GM21723 (cell line): ENCODE data around the gene SAXO1.
"Not testable (repeated sequence)": the region's sequence is repeated elsewhere in the genome, so short reads cannot be mapped to it uniquely, and the experiment has no call there.

Source experiments
- ATAC-seq: cut with Tn5 transposase; IDR thresholded peaks from one replicate; pipeline ENCODE4 v1.9.1; 2021; ENCODE audit warnings: mild to moderate bottlenecking, moderate library complexity; ENCODE audit not compliant: unreplicated experiment

Gene SAXO1

DNA sequence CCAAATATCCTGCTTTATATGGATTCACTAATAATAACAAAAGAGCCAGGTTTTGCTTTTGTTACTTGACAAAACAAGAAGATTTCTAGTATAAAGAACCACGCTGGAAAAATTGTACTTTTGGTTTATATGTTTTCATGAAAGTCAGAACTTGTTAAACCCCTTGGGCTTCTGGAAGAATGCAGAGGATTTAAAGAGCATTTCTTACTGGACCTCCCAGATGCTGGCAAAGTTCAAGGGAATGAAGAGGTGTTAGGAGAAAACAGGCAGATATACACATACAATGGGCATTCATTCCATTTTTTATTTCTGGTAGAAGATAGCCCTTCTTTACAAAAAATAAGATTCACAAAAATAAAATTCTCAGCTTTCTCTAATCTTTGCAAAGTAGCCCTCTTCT, 61.1 kb downstream of the SAXO1 start:
- ATAC-seq = no peak

DNA sequence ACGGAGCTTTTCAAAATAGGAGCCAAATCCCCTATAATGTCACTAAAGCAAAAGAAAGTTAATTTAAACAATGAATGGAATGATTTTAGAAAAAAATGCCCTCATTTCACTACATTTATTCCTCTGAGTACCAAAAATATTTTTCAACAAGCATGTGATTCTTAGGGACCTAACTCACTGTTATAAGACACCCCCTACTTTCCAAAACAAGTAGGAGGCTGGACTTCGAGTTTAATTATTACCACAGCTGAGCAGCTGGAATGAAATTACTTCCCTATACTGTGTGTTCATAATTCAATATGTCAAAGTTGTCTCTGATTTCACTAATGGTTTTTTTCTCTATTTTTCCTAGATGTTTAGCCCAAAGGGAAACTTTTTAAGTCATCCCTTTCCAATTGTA, 61.6 kb downstream of the SAXO1 start:
- ATAC-seq = no peak

DNA sequence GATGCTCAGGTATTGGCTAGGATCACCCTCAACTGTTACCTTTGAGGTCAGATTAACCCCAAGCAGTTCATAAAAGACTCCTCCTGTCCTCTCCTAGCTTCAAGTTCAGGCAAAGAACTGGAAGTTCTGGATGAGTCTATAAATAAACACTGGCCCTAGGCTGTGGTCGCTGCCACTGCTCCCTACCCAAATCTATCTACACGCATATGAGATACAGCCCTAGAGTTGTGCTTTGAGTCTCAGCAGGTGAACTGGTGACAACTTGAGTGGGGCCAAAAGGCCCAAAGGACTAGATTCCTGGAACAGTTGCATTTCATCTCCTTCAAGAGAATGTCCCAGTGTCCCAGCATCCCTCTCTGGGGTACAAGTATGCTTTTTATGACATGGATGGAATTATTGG, 62.6 kb downstream of the SAXO1 start:
- ATAC-seq = no peak

DNA sequence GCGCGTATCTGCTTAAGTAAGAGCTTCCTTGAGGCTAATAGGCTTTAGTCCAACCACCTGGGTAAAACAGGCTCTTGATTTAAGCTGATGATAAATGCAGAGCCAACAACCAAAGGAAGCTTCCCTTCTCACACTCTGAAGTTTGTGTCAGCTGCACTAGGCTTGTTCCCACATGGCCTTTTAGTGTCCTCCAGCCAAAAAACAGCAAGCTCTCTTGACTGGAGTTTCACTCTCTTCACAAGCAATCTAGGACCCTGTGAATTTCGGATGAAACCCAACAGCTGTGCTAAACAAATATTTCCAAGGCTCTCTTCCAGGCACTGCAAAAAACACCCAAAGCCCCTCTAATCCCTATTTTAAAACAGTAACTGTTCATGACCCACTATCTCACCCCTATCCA, 63.9 kb downstream of the SAXO1 start:
- ATAC-seq = no peak

DNA sequence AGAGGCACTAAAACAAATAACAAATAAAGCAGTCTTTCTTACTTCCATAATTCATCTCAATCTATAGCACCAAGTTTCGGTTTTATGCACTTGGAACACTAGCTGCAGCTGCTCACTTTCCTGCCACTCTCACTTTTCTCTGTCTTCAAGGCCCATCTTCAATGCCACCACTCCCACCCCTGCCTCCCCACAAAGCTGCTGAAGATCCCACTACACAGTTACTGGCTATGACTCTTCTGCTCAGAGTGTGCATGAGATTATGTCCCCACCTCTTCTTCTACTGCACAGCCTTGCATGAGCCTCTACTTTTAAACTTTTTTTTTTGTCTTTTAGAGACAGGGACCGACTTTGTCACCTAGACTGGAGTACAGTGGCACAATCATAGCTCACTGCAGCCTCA, 77.4 kb downstream of the SAXO1 start:
- ATAC-seq = no peak

DNA sequence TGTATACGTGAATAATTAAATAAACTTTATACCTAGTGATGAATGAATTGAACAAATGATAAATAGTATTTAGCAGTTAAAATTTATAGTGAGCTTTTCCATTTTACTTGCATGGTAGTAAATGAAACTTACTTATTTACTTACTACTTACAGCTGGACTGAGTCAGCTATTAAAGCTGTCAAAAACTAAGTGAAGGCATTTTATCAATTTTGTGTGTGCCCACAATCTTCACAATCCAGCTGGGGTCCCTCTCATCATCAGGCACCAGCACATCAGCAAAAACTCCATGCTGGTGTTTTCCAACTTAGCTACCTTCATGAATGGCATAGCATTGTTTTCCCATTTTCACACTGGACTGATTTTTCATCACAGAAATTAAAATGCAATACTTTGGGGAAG, 81.1 kb downstream of the SAXO1 start:
- no peak for ATAC-seq

DNA sequence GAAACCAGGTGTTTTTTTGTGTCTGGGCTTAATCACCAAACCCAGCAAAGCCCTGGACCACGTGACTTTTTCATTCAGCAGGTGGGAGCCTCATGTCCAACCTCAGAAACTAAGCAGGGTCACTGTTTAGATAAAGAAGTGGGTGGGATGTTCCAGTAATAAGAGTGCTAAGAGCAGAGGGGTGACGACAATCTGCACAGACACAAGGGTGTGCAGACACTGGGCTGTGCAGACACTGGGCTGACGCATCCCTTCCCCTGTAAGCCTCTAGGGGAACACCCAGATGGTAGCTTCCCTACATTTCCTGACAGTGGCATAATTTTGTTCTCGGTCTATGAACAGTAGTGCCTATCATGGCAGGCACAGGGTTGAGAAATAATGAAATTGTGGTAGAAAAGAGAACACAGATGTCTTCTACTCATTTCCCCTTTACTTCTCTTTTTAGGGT, 85.1 kb downstream of the SAXO1 start:
- ATAC-seq = no peak

DNA sequence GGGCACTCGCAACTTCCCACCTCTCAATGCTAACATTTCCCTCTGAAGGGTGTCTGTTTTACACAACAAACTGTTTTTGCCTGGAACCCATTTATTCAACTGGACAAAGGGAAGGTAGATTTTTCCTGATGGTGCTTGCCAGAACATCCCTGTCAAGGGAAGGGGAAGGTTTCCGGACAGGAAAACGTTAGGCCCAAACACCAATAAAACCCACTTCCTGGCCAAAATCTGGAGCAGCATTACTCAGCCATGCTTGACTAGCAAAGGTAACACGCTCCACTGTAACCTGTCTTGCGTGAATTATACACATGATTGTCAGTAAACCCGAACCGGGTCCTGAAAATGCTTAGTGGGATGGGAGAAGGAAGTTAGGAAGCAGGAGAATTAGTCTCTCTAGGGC, 90.2 kb downstream of the SAXO1 start:
- ATAC-seq = no peak

DNA sequence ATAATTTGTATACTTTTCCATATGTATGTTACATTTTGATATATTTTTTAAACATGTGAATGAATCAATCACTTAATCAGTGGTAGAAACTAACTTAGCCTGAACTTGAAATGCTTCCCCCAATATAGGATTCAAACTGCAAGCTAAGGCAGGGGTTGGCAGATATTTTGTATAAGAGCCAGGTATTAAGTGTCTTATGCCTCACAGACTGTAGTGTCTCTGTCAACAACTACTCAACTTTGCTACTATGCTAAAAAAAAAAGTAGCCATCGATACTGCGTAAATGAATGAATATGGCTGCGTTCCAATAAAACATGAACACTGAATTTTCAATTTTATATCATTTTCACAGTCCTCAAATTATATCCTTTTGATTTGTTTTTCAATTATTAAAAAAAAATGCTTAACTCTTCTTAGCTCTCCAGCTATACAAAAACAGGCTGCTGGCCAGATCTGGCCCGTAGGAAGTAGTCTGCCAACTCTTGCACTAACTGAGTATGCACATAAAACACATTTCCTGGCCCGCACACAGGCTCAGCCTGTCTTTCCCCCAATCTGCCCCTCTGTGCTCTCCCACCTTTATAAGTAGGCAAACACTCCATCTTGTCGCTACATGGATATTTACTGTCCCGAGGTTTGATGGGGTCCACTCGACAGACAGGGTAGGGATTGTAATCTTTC, 91.8 kb downstream of the SAXO1 start:
- no peak for ATAC-seq

DNA sequence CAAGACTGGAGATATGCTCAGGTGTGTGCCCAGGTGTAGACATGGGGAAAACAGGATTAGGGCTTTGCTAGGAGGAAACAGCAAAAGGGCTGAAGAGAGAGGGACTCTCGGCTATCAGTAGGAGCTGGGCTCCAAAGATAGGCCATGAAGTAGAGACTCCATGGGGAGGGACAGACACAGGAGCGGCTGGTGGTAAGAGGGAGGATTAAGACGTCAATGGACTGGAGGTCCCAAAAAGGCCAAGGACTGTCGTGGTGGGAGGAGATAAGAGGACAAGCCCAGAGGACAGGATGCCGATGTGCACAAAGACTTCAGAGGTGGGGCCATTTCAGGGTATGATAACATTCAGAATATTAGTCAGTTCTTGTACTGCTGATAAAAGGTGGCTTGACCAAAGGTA, 93.1 kb downstream of the SAXO1 start:
- no peak for ATAC-seq

DNA sequence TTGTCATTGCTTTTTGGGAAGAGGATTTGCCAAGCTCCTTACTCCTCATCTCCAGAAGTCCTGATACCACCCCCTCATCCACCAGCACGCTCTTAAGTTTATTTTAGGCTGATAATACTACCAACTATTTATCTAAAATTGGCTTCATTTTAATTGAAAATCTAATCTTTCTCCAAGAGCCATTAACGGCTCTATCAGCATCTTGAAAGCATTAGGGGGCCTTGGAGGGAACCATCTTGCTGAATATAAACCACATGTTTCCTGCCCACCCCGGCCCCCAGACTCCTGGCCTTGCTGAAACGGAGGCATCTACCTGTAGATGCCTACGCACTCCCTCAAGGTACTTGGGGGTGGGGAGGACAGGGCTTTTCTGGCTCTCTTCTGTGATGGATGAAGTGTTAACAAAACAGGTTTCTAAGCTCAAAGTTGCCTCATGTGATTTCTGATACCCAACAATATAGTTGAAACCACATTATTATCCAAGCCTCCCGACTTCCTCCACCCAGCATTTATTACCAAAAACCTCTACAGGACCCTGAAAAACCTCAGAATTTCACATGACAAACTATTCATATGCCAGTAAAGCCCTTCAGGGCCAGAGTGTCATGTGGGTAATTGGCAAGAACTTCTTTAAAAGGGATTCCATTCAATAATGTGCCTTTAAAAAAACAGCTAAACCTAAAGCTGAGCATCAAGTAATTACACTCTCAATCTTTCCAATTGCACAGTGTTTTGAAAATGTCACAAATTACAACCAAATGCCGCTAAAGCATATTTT, 96.7 kb downstream of the SAXO1 start:
- ATAC-seq = no peak

DNA sequence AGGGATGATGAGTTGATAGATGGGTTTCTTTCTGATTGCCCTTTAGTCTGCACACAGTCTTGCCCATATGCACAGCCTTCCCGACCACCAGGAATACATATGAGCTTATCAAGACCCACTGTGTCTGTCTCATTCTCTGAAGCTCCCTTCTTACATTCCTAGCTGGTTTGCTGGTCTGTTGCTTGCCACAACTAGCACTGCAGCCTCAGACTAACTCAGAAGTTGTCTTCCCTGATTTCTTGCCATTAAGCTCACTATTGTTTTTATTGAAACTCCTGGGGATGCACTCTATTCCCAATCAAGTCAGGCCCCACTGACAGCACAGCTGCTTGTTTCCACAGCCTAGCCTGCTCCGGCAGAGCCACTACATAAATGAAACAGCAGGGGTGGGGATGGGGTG, 97.5 kb downstream of the SAXO1 start:
- ATAC-seq = no peak

DNA sequence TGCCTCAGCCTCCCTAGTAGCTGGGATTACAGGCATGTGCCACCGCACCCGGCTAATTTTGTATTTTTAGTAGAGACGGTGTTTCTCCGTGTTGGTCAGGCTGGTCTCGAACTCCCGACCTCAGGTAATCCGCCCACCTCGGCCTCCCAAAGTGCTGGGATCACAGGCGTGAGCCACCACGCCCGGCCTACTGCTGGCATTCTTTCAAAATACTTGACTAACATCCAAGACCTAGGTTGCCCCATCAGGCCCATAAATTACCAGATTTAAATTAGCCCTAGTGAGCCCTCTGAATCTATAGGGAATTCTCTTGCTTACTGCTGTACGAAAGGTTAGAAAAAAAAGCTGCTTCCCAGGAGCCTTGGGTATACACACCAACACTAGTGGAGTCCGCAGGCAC, 102.4 kb downstream of the SAXO1 start:
- not testable (repeated sequence) for ATAC-seq

DNA sequence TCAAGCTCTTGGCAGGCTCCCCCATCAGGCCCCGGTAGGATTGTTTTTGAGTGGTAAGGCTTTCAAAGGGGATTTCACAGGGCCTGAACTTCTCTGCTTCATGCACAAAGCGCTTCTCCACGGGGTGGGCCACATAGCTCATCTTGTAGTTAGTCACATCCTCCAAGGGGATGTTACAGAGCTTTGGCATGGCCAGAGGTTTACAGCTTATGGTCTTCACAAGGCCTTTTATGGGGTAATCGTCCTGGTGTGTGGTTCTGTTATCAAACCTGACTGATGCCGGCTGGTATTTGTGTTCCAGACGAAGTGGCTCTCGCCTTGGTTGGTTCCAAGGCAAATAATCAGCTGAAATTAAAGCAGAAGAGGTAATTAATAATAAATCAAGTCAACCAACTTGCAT, 104.3 kb downstream of the SAXO1 start:
- ATAC-seq = no peak

DNA sequence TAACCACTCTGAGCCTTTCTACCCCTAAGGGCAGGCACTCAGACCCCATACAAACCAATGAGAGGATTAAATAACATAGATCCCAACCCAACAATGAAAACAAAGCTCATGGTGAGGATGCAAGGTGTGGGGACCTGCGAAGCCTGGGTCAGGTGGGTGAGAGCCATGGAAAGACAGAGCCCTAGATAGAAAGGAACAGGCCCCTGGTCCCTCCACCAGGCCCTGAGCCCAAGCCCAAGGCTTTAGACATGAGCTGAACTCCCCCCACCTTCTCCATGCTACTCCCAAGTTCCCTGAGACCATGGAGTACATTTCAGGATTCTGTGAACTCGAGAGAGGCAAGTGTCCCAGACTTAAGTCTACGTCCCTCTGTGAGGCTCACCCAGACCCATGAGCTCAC, 106.5 kb downstream of the SAXO1 start:
- ATAC-seq = no peak

DNA sequence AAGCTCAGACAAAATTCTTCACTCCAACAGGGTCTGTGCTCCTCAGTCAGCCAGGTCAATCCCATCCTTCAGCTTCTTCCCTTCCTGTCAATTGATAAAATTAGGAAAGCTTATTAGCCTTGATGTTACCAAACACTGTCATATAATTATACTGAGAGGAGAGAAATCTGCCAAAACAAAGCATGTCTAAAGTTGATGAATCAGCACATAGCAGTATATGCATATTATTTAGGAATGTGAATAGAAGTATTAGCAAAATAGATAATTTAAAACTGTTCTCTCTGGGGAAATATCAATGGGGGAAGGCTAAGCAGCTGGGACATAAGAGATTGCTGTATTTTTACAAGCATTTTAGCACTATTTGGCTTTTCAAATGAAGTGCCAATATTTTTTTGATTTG, 107.1 kb downstream of the SAXO1 start:
- no peak for ATAC-seq

DNA sequence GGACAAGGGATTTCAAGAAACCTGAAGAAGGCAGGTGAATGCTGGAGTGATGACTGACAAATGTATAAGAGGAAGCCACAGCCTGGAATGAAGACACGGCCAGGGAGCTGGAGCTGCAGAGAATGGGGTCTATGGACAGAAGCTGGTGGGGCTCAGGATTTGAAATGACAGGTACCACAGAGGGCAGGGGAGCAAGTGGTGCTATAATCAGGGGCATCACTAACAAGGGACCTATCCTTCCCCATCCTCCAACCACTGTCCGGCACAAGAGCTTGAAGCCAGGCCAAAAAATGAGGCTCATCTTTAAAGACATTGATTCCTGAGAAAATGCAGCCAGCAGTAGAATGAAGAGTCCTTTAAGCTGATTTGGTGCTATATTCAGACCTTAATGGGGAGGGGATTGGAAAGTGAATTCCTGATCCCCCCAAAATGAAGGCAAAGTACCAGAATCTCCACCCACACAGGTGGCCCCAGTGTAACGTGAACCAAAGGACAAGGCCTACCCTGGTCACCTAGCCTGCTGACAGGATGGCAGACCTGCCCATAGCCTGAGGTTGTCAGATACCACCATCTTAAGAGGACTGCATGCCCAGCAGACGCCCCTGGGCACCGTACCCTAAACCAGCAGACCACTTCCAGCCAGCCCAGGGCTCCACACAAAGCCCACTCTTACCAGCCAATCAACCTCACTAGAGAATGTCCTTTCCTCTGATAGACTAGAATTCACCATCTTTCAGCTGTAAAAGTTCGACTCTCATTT, 109.2 kb downstream of the SAXO1 start:
- ATAC-seq = no peak

DNA sequence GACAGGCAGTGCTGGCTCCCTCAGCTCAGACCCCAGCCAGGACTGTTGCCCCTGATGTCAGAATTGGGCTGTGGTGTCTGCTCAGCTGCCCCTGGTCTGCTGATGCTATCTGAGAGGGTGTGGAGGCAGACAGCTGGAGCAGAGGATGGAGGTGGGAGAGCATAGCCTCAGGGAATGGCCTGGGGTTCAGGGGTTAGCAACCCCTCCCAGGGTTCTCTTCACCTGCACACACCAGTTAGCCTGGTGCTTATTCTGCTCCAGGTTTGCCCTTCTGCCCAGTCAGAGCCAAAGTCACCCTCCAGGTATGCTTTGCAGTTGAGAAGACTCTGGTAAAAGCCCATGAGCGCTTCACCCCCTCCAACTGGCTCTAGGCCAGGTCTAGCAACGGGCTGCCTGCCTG, 109.8 kb downstream of the SAXO1 start:
- ATAC-seq = no peak

DNA sequence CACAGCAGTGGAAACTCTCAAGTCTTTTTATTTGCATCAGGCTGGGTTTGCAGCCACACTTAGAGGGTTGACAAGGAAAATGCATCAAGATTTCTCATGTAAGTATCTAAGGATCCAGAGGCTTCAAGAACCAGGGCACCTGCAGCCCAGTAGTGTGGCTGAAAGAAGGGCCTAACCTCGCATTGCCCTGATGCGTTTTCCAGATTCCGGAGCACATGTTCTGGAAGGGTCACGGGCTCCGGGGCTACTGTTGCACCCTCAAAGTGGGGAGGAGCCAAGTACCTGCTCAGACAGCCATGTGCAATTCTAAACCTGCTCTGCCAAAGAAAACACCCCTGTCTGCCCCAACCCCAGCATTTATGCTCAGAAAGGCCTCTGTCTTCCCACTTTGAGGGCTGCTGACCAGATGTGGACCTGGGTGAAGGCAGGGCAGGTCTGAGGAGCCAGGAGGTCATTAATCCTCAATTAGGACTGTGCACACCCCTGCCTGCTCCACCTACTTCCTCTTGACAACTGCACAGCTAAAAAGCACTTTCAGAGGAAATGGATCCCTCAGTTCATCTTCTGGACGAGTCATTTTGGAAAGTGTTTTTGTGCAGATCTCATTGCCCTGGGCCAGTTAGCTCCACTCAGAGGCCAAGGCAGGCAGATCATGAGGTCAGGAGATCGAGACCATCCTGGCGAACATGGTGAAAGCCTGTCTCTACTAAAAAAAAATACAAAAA, 110.7 kb downstream of the SAXO1 start:
- no peak for ATAC-seq

DNA sequence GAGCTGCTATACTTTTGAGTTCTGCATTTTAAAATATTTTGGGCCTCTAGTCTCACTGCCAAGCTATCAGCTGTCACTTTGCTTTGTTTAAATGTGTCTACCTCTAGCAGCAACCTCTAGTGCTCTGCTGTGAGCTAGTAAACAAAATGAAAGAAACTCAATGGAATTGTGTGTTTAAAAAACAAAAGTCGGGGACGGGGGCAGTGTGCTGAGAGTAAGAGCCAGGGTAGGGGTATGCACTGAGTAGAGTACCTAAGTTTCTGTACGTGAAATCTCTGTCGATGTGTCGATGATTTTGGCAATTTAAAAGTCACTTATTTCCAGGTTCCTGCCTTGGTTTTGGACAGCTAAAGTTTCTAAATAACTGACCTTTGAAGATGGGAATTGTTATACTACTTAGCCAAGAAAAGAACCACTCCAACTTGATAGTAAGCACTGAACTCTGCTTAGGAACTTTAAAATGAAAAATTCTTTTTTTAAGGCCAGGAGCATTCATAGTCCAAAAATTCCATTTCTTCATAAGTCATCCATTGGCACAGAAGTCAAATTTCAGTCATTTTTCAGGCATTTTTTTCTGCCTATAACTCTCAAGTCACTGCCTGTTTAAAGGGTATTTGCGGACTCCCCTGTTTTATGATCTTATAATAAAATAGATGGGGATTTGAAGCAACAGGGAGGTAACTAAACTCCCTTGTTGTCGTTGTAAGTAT, 111.5 kb downstream of the SAXO1 start:
- ATAC-seq = no peak
